Lung (tissue), 12 donors: ENCODE measurements around the gene HOXC11. TPM values are rescaled to one million over a fixed set of nuclear protein-coding genes. Genes with fewer than 3 reads are reported as not detected.

Experiments used
- ATAC-seq: fragments of 200-7000 bp; cut with Tn5 transposase; one replicate; pipeline ENCODE4 v1.9.1; 2020; ENCODE audit warnings: moderate number of reproducible peaks; ENCODE audit not compliant: insufficient read depth, low FRiP score
- DNase-seq, 3 donors: peaks; one replicate each; pipeline ENCODE4 v3.0.0-alpha.2; 2013 to 2017
- H3K27ac ChIP-seq, 2 donors: one replicate each; pipeline ENCODE4 v1.5.1; 2013; ENCODE audit warnings: mild to moderate bottlenecking in 2 of 2, moderate library complexity in 2 of 2, control low read depth in 1 of 2, inconsistent platforms in 1 of 2, low read depth in 1 of 2, low read length in 1 of 2
- H3K27me3 ChIP-seq, 3 donors: one replicate each; pipeline ENCODE4 v1.5.1; 2013; ENCODE audit warnings: low read length in 2 of 3; ENCODE audit not compliant: control insufficient read depth in 3 of 3, insufficient read depth in 3 of 3
- H3K36me3 ChIP-seq, 4 donors: one replicate each; pipeline ENCODE4 v1.5.1; 2013; ENCODE audit warnings: low read length in 4 of 4, mild to moderate bottlenecking in 1 of 4, moderate library complexity in 1 of 4; ENCODE audit not compliant: control insufficient read depth in 4 of 4, insufficient read depth in 4 of 4
- H3K4me1 ChIP-seq, 5 donors: one replicate each; pipeline ENCODE4 v1.5.1; 2013; ENCODE audit warnings: low read length in 5 of 5, mild to moderate bottlenecking in 2 of 5, moderate library complexity in 1 of 5; ENCODE audit not compliant: control insufficient read depth in 5 of 5, insufficient read depth in 5 of 5
- H3K4me3 ChIP-seq: one replicate; pipeline ENCODE4 v1.5.1; 2013; ENCODE audit warnings: mild to moderate bottlenecking, control low read depth, moderate library complexity
- H3K9ac ChIP-seq, 2 donors: one replicate each; pipeline ENCODE4 v1.5.1; 2013; ENCODE audit warnings: low read length in 2 of 2, control low read depth in 1 of 2; ENCODE audit not compliant: insufficient read depth in 1 of 2
- H3K9me3 ChIP-seq, 4 donors: one replicate each; pipeline ENCODE4 v1.5.1; 2013; ENCODE audit warnings: low read length in 3 of 4, mild to moderate bottlenecking in 1 of 4, moderate library complexity in 1 of 4; ENCODE audit not compliant: control insufficient read depth in 4 of 4, insufficient read depth in 3 of 4
- CTCF ChIP-seq: IDR thresholded peaks from 2 replicates; pipeline ENCODE4 v1.5.1; 2012; ENCODE audit warnings: mild to moderate bottlenecking; ENCODE audit errors: control extremely low read depth, extremely low read depth
- WGBS, 2 donors: extraction: QIAGEN DNeasy Blood & Tissue Kit; methylation state at CpG; one replicate each; pipeline ENCODE4 v1.1.7; 2013; 5-methylcytosine and 5-hydroxymethylcytosine counted together
- polyA plus RNA-seq, 2 donors: library from polyadenylated mRNA; stranded (reverse); fragments of 200-250 nt; gene quantifications; one replicate each; pipeline ENCODE4 v1.2.1, GENCODE V29; 2013
- total RNA-seq, 2 donors: library from RNA; depleted of rRNA in 1 of 2; stranded (reverse); fragments of >200 nt in 1 of 2; gene quantifications; one replicate each; pipeline ENCODE4 v1.2.1, GENCODE V29; 2014 to 2021
- donor health status: control.
- donor health status: control.
- donor health status: Bipolar disorder and iron deficiency.
- donor health status: healthy.
- donor health status: DM: yes; HTN: yes; CAD: no.

Gene HOXC11
- total and polyA plus RNA-seq, 4 donors, result not detected

GRCh38 chr12:53958128-53958527, 14.8 kb upstream of the HOXC11 start:
- Histone ChIP-seq H3K9ac (no peak overlapping the region), H3K27ac (no peak overlapping the region), H3K9me3 (peaks cover 0 to 15% (median 0%) of the 10 kb centered on the region in 4 donors), H3K4me3 (no peak overlapping the region), H3K27me3 (peaks cover 20 to 97% (median 94%) of the 10 kb centered on the region in 3 donors), H3K36me3 (no peaks in the 10 kb centered on the region), H3K4me1 (peaks cover 0 to 9% (median 0%) of the 10 kb centered on the region in 5 donors)
- DNase-seq (no peak), ATAC-seq (no peak)
- 22 to 24% methylated on average over 3 of the region's 3 CpGs for WGBS, 2 donors
- no peak for TF ChIP-seq CTCF

- Histone ChIP-seq H3K9me3 (peaks cover 0 to 15% (median 0%) of the 10 kb centered on the region in 4 donors), H3K4me1 (peaks cover 0 to 10% (median 0%) of the 10 kb centered on the region in 5 donors), H3K27ac (no peak overlapping the region), H3K36me3 (no peaks in the 10 kb centered on the region), H3K9ac (no peak overlapping the region), H3K4me3 (no peak overlapping the region), H3K27me3 (peaks cover 25 to 97% (median 94%) of the 10 kb centered on the region in 3 donors)
- 10 to 16% methylated on average over 4 of the region's 4 CpGs for WGBS, 2 donors
- TF ChIP-seq CTCF, result no peak
- no peak for ATAC-seq
- no peak for DNase-seq
Observed at GRCh38 chr12:53959314-53959713, 13.6 kb upstream of the HOXC11 start.

GRCh38 chr12:53960187-53961024, 12.5 kb upstream of the HOXC11 start:
- no peak overlapping the region for H3K27ac ChIP-seq
- H3K4me1 ChIP-seq, result peaks cover 0 to 10% (median 0%) of the 10 kb centered on the region in 5 donors
- ATAC-seq, result no peak
- H3K27me3 ChIP-seq, result peaks cover 28 to 99% (median 97%) of the 10 kb centered on the region in 3 donors
- H3K9ac ChIP-seq, result no peak overlapping the region
- H3K9me3 ChIP-seq, result peaks cover 0 to 12% (median 0%) of the 10 kb centered on the region in 4 donors
- WGBS, 2 donors, result 7 to 8% methylated on average over 38 to 39 of the region's 39 CpGs
- TF ChIP-seq CTCF, result no peak
- no peaks in the 10 kb centered on the region for H3K36me3 ChIP-seq
- DNase-seq, result no peak
- H3K4me3 ChIP-seq, result no peak overlapping the region
